H1 (cell line): Measurements from ENCODE around the gene HS6ST1. TPM values are rescaled to one million over a fixed set of nuclear protein-coding genes. Genes with fewer than 3 reads are reported as not detected.
A peak's percentile ranks its signal among the peaks of the same experiment; 100 is the strongest.

ENCODE experiments used
- CTCF ChIA-PET: fragments of 300-600 bp; sonication (Branson Sonifier 250); formaldehyde crosslinking; loops from one replicate; lab custom pipeline; 2021; ENCODE audit not compliant: partially characterized antibody; lab: Charles Lee
- POLR2A ChIA-PET: fragments of 300-600 bp; sonication (Branson Sonifier 250); formaldehyde crosslinking; loops from one replicate; lab custom pipeline; 2021; ENCODE audit warnings: inconsistent platforms; ENCODE audit not compliant: partially characterized antibody; lab: Charles Lee
- DNase-seq, 2 experiments: peaks; one replicate each; pipeline versions ENCODE4 v3.0.0 to v3.0.0-alpha.2; 2010 to 2022; ENCODE audit warnings: low spot score in 2 of 2, low read depth in 1 of 2, mixed read lengths in 1 of 2
- FAIRE-seq: peaks from 2 replicates; lab custom pipeline; 2011; peaks lifted over from hg19 to GRCh38; lab: Jason Lieb, UNC
- H2AFZ ChIP-seq: 2 replicates; pipeline ENCODE4 v1.8.1; 2012; ENCODE audit warnings: low read length, inconsistent platforms
- H2AK5ac ChIP-seq: 2 replicates; pipeline ENCODE4 v1.6.1; 2013; ENCODE audit warnings: low read depth, low read length
- H2BK120ac ChIP-seq: replicated peaks from 2 replicates; pipeline ENCODE3; 2013; ENCODE audit warnings: low read depth, low read length, inconsistent platforms
- H2BK12ac ChIP-seq: 2 replicates; pipeline ENCODE4 v1.6.1; 2013; ENCODE audit warnings: low read depth, low read length
- H2BK15ac ChIP-seq: 2 replicates; pipeline ENCODE4 v1.6.1; 2013; ENCODE audit warnings: low read length
- H2BK20ac ChIP-seq: 2 replicates; pipeline ENCODE4 v1.6.1; 2013; ENCODE audit warnings: low read length
- H2BK5ac ChIP-seq: 2 replicates; pipeline ENCODE4 v1.6.1; 2013; ENCODE audit warnings: low read depth, low read length
- H3K14ac ChIP-seq: 2 replicates; pipeline ENCODE4 v1.6.1; 2013; ENCODE audit warnings: inconsistent platforms; ENCODE audit not compliant: insufficient read length
- H3K18ac ChIP-seq: 2 replicates; pipeline ENCODE4 v1.6.1; 2013; ENCODE audit warnings: low read length; ENCODE audit errors: extremely low read depth
- H3K23ac ChIP-seq: 2 replicates; pipeline ENCODE4 v1.6.1; 2013; ENCODE audit warnings: inconsistent platforms; ENCODE audit not compliant: insufficient read length
- H3K23me2 ChIP-seq: 2 replicates; pipeline ENCODE4 v1.6.1; 2013; ENCODE audit warnings: low read depth, low read length
- H3K27ac ChIP-seq: 2 replicates; pipeline ENCODE4 v1.6.1; 2011; ENCODE audit warnings: low read depth, low read length, inconsistent platforms
- H3K27me3 ChIP-seq, 4 experiments: replicated peaks in 1 of 4; 1 replicate in 1 of 4; 2 replicates in 3 of 4; pipeline versions ENCODE4 v1.6.1 to v1.8.1; 2011 to 2013; ENCODE audit warnings: low read length in 3 of 4, mild to moderate bottlenecking in 3 of 4, inconsistent platforms in 2 of 4, mixed read lengths in 2 of 4, moderate library complexity in 1 of 4; ENCODE audit not compliant: control insufficient read depth in 3 of 4, insufficient read depth in 3 of 4; ENCODE audit errors: extremely low read depth in 1 of 4
- H3K36me3 ChIP-seq, 4 experiments: 2 replicates each; pipeline versions ENCODE4 v1.6.1 to v1.8.1; 2011 to 2013; ENCODE audit warnings: mild to moderate bottlenecking in 4 of 4, low read length in 3 of 4, moderate library complexity in 2 of 4, control low read depth in 1 of 4, inconsistent platforms in 1 of 4; ENCODE audit not compliant: insufficient read depth in 4 of 4, control insufficient read depth in 2 of 4
- H3K4ac ChIP-seq: replicated peaks from 2 replicates; pipeline ENCODE3; 2013; ENCODE audit warnings: low read length, low read depth, mixed read lengths, inconsistent platforms; ENCODE audit not compliant: insufficient read length
- H3K4me1 ChIP-seq, 4 experiments: replicated peaks in 1 of 4; 1 replicate in 1 of 4; 2 replicates in 3 of 4; pipeline versions ENCODE4 v1.6.1 to v1.8.1; 2011 to 2013; ENCODE audit warnings: low read length in 3 of 4, inconsistent platforms in 2 of 4, mixed read lengths in 1 of 4; ENCODE audit not compliant: insufficient read depth in 4 of 4, control insufficient read depth in 3 of 4
- H3K4me2 ChIP-seq, 2 experiments: 2 replicates each; pipeline versions ENCODE4 v1.6.1 to v1.8.1; 2011 to 2013; ENCODE audit warnings: low read depth in 2 of 2, low read length in 2 of 2, control low read depth in 1 of 2, inconsistent platforms in 1 of 2, mild to moderate bottlenecking in 1 of 2; ENCODE audit not compliant: insufficient read depth in 1 of 2
- H3K4me3 ChIP-seq, 4 experiments: fragments of 200-600, 300-600 bp in 1 of 4; sonication (generic), shearing (Covaris generic), sonication (Bioruptor Twin) in 1 of 4; 2 replicates each; pipeline versions ENCODE4 v1.5.1 to v1.8.1; 2011 to 2016; ENCODE audit warnings: low read length in 4 of 4, low read depth in 3 of 4, control low read depth in 2 of 4, inconsistent platforms in 2 of 4, mild to moderate bottlenecking in 2 of 4, mixed read lengths in 1 of 4, moderate library complexity in 1 of 4; ENCODE audit not compliant: insufficient read depth in 2 of 4; ENCODE audit errors: extremely low read depth in 1 of 4
- H3K56ac ChIP-seq: replicated peaks from 2 replicates; pipeline ENCODE3; 2013; ENCODE audit warnings: low read depth, mild to moderate bottlenecking, mixed read lengths, low read length, inconsistent platforms; ENCODE audit not compliant: insufficient read length
- H3K79me1 ChIP-seq: 2 replicates; pipeline ENCODE4 v1.6.1; 2013; ENCODE audit warnings: low read depth, low read length, control low read depth
- H3K79me2 ChIP-seq, 2 experiments: 2 replicates each; pipeline versions ENCODE4 v1.6.1 to v1.8.1; 2012 to 2013; ENCODE audit warnings: low read length in 2 of 2, mild to moderate bottlenecking in 2 of 2, inconsistent platforms in 1 of 2; ENCODE audit not compliant: insufficient read depth in 2 of 2, control insufficient read depth in 1 of 2
- H3K9ac ChIP-seq, 4 experiments: replicated peaks in 1 of 4; 1 replicate in 1 of 4; 2 replicates in 3 of 4; pipeline versions ENCODE4 v1.6.1 to v1.8.1; 2011 to 2013; ENCODE audit warnings: low read depth in 3 of 4, low read length in 3 of 4, control low read depth in 2 of 4, mild to moderate bottlenecking in 2 of 4, moderate library complexity in 2 of 4, inconsistent platforms in 1 of 4; ENCODE audit errors: extremely low read depth in 1 of 4
- H3K9me3 ChIP-seq, 2 experiments: 2 replicates each; pipeline versions ENCODE4 v1.6.1 to v1.8.1; 2012 to 2013; ENCODE audit warnings: mild to moderate bottlenecking in 2 of 2, moderate library complexity in 2 of 2, control low read depth in 1 of 2, inconsistent platforms in 1 of 2, low read depth in 1 of 2, low read length in 1 of 2, mixed read lengths in 1 of 2; ENCODE audit not compliant: insufficient read depth in 2 of 2
- H4K20me1 ChIP-seq, 2 experiments: replicated peaks in 1 of 2; 2 replicates each; pipeline versions ENCODE3 to v1.8.1; 2011 to 2013; ENCODE audit warnings: inconsistent platforms in 2 of 2, low read length in 2 of 2, mild to moderate bottlenecking in 1 of 2; ENCODE audit not compliant: insufficient read depth in 2 of 2, control insufficient read depth in 1 of 2
- H4K5ac ChIP-seq: 2 replicates; pipeline ENCODE4 v1.6.1; 2013; ENCODE audit warnings: low read length, low read depth, mixed read lengths, inconsistent platforms; ENCODE audit not compliant: insufficient read length
- H4K8ac ChIP-seq: 2 replicates; pipeline ENCODE4 v1.8.0; 2013; ENCODE audit warnings: mild to moderate bottlenecking, moderate library complexity, low read length, inconsistent platforms; ENCODE audit not compliant: insufficient read depth; ENCODE audit errors: extremely low read depth
- H4K91ac ChIP-seq: replicated peaks from 2 replicates; pipeline ENCODE3; 2013; ENCODE audit warnings: low read length, mixed read lengths, inconsistent platforms; ENCODE audit not compliant: insufficient read length
- WGBS, 2 experiments: shearing (Covaris generic) in 1 of 2; methylation state at CpG; one replicate each; pipeline versions ENCODE4 v1.1.6 to v1.1.7; 2013 to 2015; ENCODE audit warnings: low lambda C conversion rate in 2 of 2, mixed read lengths in 2 of 2, inconsistent platforms in 1 of 2, low coverage in 1 of 2, missing lambda C conversion rate in 1 of 2; ENCODE audit not compliant: insufficient replicate concordance in 2 of 2, insufficient coverage in 1 of 2, insufficient read length in 1 of 2; ENCODE audit errors: extremely low coverage in 1 of 2, missing lambda C conversion rate in 1 of 2; 5-methylcytosine and 5-hydroxymethylcytosine counted together
- polyA plus RNA-seq, 7 experiments: library from polyadenylated mRNA; depleted of rRNA in 3 of 7; stranded (reverse) in 5 of 7; unstranded in 2 of 7; fragments of >200 nt in 5 of 7; fragments of 200-250 nt in 2 of 7; gene quantifications; 1 replicate in 5 of 7; 2 replicates in 1 of 7; 4 replicates in 1 of 7; pipeline versions ENCODE4 v1.2.1 to v1.2.3, GENCODE V29; 2011 to 2013; ENCODE audit warnings: missing spikeins in 2 of 7, mixed read lengths in 2 of 7
- total RNA-seq: library from RNA; stranded (reverse); fragmentation: NEBNext Ultra II Directional; extraction: Animal tissue kit (Norgen Biotek cat#: 25700); gene quantifications from 2 replicates; pipeline ENCODE4 v1.2.1, GENCODE V29; 2021

The HS6ST1 gene
- total and polyA plus RNA-seq, 2 of the 8 experiments (the other 6 are each of a cell fraction or from before 2014, with no cell fraction given) = 37.4 to 74.6 TPM

DNA sequence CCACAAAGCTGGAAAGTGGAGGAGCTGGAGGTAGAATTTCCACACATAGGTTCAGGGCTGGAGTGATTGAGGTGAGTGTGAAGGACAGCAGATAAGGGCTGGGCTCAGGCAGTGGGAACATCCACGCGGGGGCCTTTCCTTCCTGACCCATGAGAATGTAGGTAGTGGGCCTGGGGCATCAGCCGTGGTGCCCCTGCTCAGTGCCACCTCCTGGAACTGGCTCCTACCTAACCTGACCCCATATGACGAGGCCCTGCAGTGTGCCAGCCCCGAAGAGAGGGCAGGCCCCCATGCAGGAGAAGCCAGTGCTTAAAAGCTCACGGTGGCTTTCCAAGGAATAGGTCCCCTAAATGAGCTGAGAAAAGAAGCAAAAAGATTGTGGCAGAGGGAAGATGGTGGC, 66.2 kb downstream of the HS6ST1 start:
- no peaks in the 10 kb centered on the region for H3K23me2 ChIP-seq
- H3K4me1 ChIP-seq = no peaks in the 10 kb centered on the region
- H3K23ac ChIP-seq = no peak overlapping the region
- no peak overlapping the region for H2BK12ac ChIP-seq
- H3K4ac ChIP-seq = no peak overlapping the region
- H4K91ac ChIP-seq = no peak overlapping the region
- H3K27ac ChIP-seq = no peak overlapping the region
- H3K4me3 ChIP-seq = no peak overlapping the region
- POLR2A ChIA-PET = no interaction called here
- H2BK20ac ChIP-seq = no peak overlapping the region
- no peaks in the 10 kb centered on the region for H3K27me3 ChIP-seq
- no peak overlapping the region for H3K9ac ChIP-seq
- no peak overlapping the region for H3K56ac ChIP-seq
- no peak overlapping the region for H2AK5ac ChIP-seq
- no peak overlapping the region for H2AFZ ChIP-seq
- 87% methylated on average over 6 of the region's 6 CpGs; no CpG with 5 or more reads in 1 of the 2 experiments for WGBS, 2 experiments
- H2BK15ac ChIP-seq = no peak overlapping the region
- H2BK120ac ChIP-seq = no peak overlapping the region
- H3K4me2 ChIP-seq = no peak overlapping the region
- H4K20me1 ChIP-seq = no peaks in the 10 kb centered on the region
- no peak overlapping the region for H2BK5ac ChIP-seq
- no peaks in the 10 kb centered on the region for H3K79me2 ChIP-seq
- FAIRE-seq (no peak), DNase-seq (peak in 1 of 2 experiments; percentile 16)
- H4K5ac ChIP-seq = no peak overlapping the region
- no peak overlapping the region for H3K14ac ChIP-seq
- CTCF ChIA-PET = interaction anchor here (0.6 to 1.3 kb wide), 4 partner anchors 16 to 467 kb away, joined by 3 to 4 read pairs (median 4); no protein-coding TSS in a partner anchor
- no peaks in the 10 kb centered on the region for H3K36me3 ChIP-seq
- H3K18ac ChIP-seq = no peak overlapping the region
- H4K8ac ChIP-seq = no peak overlapping the region
- H3K79me1 ChIP-seq = no peaks in the 10 kb centered on the region
- H3K9me3 ChIP-seq = no peaks in the 10 kb centered on the region
